ENCODE measurements around the gene TRIM44. TPM values are rescaled to one million over a fixed set of nuclear protein-coding genes. Genes with fewer than 3 reads are reported as not detected.

The TRIM44 gene
- total RNA-seq, 4 donors from 2014 or later, result 27.3 to 83.4 (median 61.4) TPM

GRCh38 chr11:35839368-35840161, 177.0 kb downstream of the TRIM44 start:
- Histone ChIP-seq H3K36me3 (no peaks in the 10 kb centered on the region), H3K4me1 (no peaks in the 10 kb centered on the region), H3K9me3 (no peaks in the 10 kb centered on the region), H3K27me3 (no peaks in the 10 kb centered on the region), H3K4me3 (no peak overlapping the region), H3K27ac (no peak overlapping the region)
- no peak for TF ChIP-seq CTCF (IDR thresholded peaks at IDR 0.05)
- DNase-seq, result no peak

- no peak for TF ChIP-seq POLR2A (IDR thresholded peaks at IDR 0.05)
- H3K27ac ChIP-seq, result no peak overlapping the region
- H3K36me3 ChIP-seq, result no peaks in the 10 kb centered on the region
- no peaks in the 10 kb centered on the region for H3K4me1 ChIP-seq
- H3K27me3 ChIP-seq, result no peaks in the 10 kb centered on the region
- no peak for DNase-seq
- H3K4me3 ChIP-seq, result no peak overlapping the region
- H3K9me3 ChIP-seq, result no peaks in the 10 kb centered on the region
Measured at GRCh38 chr11:35841733-35842132, 179.2 kb downstream of the TRIM44 start.

GRCh38 chr11:35842958-35843357, 180.4 kb downstream of the TRIM44 start:
- H3K27ac ChIP-seq, result no peak overlapping the region
- H3K27me3 ChIP-seq, result no peaks in the 10 kb centered on the region
- no peaks in the 10 kb centered on the region for H3K36me3 ChIP-seq
- no peak overlapping the region for H3K4me3 ChIP-seq
- TF ChIP-seq POLR2A (IDR thresholded peaks at IDR 0.05), result no peak
- no peak for TF ChIP-seq CTCF (IDR thresholded peaks at IDR 0.05)
- no peaks in the 10 kb centered on the region for H3K4me1 ChIP-seq
- DNase-seq, result no peak
- no peaks in the 10 kb centered on the region for H3K9me3 ChIP-seq

- TF ChIP-seq CTCF (IDR thresholded peaks at IDR 0.05) (no peak), POLR2A (IDR thresholded peaks at IDR 0.05) (no peak)
- Histone ChIP-seq H3K9me3 (no peaks in the 10 kb centered on the region), H3K27me3 (no peaks in the 10 kb centered on the region), H3K4me1 (no peaks in the 10 kb centered on the region), H3K4me3 (no peak overlapping the region), H3K36me3 (no peaks in the 10 kb centered on the region), H3K27ac (no peak overlapping the region)
- DNase-seq, result no peak
Measured at GRCh38 chr11:35844579-35844978, 182.0 kb downstream of the TRIM44 start.

- no peak overlapping the region for H3K4me3 ChIP-seq
- H3K4me1 ChIP-seq, result no peaks in the 10 kb centered on the region
- TF ChIP-seq POLR2A (IDR thresholded peaks at IDR 0.05), result no peak
- no peak for TF ChIP-seq CTCF (IDR thresholded peaks at IDR 0.05)
- no peak overlapping the region for H3K27ac ChIP-seq
- H3K27me3 ChIP-seq, result no peaks in the 10 kb centered on the region
- H3K9me3 ChIP-seq, result no peaks in the 10 kb centered on the region
- no peak for DNase-seq
- no peaks in the 10 kb centered on the region for H3K36me3 ChIP-seq
Measured at GRCh38 chr11:35845860-35846259, 183.3 kb downstream of the TRIM44 start.

GRCh38 chr11:35846874-35847273, 184.3 kb downstream of the TRIM44 start:
- Histone ChIP-seq H3K4me1 (no peaks in the 10 kb centered on the region), H3K27me3 (no peaks in the 10 kb centered on the region), H3K27ac (no peak overlapping the region), H3K36me3 (no peaks in the 10 kb centered on the region), H3K9me3 (no peaks in the 10 kb centered on the region), H3K4me3 (no peak overlapping the region)
- no peak for DNase-seq
- TF ChIP-seq POLR2A (IDR thresholded peaks at IDR 0.05) (no peak), CTCF (IDR thresholded peaks at IDR 0.05) (no peak)
